BE2C (cell line): ENCODE data around the gene GRHPR. TPM values are rescaled to one million over a fixed set of nuclear protein-coding genes. Genes with fewer than 3 reads are reported as not detected.

Source experiments
- DNase-seq: peaks from one replicate; pipeline ENCODE4 v3.0.0-alpha.2; 2020
- H3K27me3 ChIP-seq: fragments of 250-450 bp; sonication (Bioruptor Pico); 2 replicates; pipeline ENCODE4 v1.5.1; 2020; ENCODE audit warnings: mild to moderate bottlenecking
- H3K36me3 ChIP-seq: fragments of 250-450 bp; sonication (Bioruptor Pico); 2 replicates; pipeline ENCODE4 v1.5.1; 2020; ENCODE audit warnings: mild to moderate bottlenecking
- H3K4me1 ChIP-seq: fragments of 250-450 bp; sonication (Bioruptor Pico); 2 replicates; pipeline ENCODE4 v1.5.1; 2020
- H3K4me3 ChIP-seq: 2 replicates; pipeline ENCODE4 v1.5.1; 2011; ENCODE audit warnings: low read depth, low read length
- H3K9me3 ChIP-seq: fragments of 250-450 bp; sonication (Bioruptor Pico); 2 replicates; pipeline ENCODE4 v1.5.1; 2020
- polyA plus RNA-seq: library from polyadenylated mRNA; unstranded; fragments of >200 nt; gene quantifications from one replicate; pipeline ENCODE4 v1.2.1, GENCODE V29; 2012; ENCODE audit warnings: low read depth, missing spikeins; ENCODE audit not compliant: insufficient read length, insufficient read depth
- TF ChIP-seq, protein P1 (sequence below): IDR thresholded peaks from 2 replicates; pipeline ENCODE4 v1.5.1; 2012; ENCODE audit warnings: mild to moderate bottlenecking, low read depth, low read length

Gene GRHPR
- 81.4 TPM for polyA plus RNA-seq

GRCh38 chr9:37422289-37423104 lies at the start of gene GRHPR:
GRHPR (plus strand) TSS chr9:37422696; CDS start chr9:37422751, 55 bp downstream.
- TF ChIP-seq, protein P1, sequence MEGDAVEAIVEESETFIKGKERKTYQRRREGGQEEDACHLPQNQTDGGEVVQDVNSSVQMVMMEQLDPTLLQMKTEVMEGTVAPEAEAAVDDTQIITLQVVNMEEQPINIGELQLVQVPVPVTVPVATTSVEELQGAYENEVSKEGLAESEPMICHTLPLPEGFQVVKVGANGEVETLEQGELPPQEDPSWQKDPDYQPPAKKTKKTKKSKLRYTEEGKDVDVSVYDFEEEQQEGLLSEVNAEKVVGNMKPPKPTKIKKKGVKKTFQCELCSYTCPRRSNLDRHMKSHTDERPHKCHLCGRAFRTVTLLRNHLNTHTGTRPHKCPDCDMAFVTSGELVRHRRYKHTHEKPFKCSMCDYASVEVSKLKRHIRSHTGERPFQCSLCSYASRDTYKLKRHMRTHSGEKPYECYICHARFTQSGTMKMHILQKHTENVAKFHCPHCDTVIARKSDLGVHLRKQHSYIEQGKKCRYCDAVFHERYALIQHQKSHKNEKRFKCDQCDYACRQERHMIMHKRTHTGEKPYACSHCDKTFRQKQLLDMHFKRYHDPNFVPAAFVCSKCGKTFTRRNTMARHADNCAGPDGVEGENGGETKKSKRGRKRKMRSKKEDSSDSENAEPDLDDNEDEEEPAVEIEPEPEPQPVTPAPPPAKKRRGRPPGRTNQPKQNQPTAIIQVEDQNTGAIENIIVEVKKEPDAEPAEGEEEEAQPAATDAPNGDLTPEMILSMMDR: no peak
- Histone ChIP-seq H3K4me1 (peaks cover 4% of the 10 kb centered on the region), H3K4me3 (peak within 1 kb of the TSS; percentile 96), H3K9me3 (no peaks in the 10 kb centered on the region), H3K36me3 (peaks cover 14% of the 10 kb centered on the region), H3K27me3 (no peaks in the 10 kb centered on the region)
- DNase-seq: peak; percentile 92

GRCh38 chr9:37372839-37373238 lies 49.7 kb upstream of the GRHPR start:
- H3K4me1 ChIP-seq: peaks cover 6% of the 10 kb centered on the region
- no peak for DNase-seq
- H3K36me3 ChIP-seq: no peaks in the 10 kb centered on the region

GRCh38 chr9:37373621-37374020 lies 48.9 kb upstream of the GRHPR start:
- H3K4me3 ChIP-seq: no peak overlapping the region
- no peak for DNase-seq
- TF ChIP-seq, protein P1: no peak
- H3K9me3 ChIP-seq: no peaks in the 10 kb centered on the region
- peaks cover 6% of the 10 kb centered on the region for H3K4me1 ChIP-seq
- no peaks in the 10 kb centered on the region for H3K27me3 ChIP-seq
- no peaks in the 10 kb centered on the region for H3K36me3 ChIP-seq

More at GRCh38 chr9:37372839-37373238, 49.7 kb upstream of the GRHPR start:
- Histone ChIP-seq H3K4me3 (no peak overlapping the region), H3K9me3 (no peaks in the 10 kb centered on the region), H3K27me3 (no peaks in the 10 kb centered on the region)
- TF ChIP-seq, protein P1: no peak

- no peaks in the 10 kb centered on the region for H3K9me3 ChIP-seq
- H3K27me3 ChIP-seq: no peaks in the 10 kb centered on the region
- no peak for DNase-seq
- no peaks in the 10 kb centered on the region for H3K36me3 ChIP-seq
- peaks cover 6% of the 10 kb centered on the region for H3K4me1 ChIP-seq
- TF ChIP-seq, protein P1: no peak
- no peak overlapping the region for H3K4me3 ChIP-seq
Observed at GRCh38 chr9:37374892-37375291, 47.6 kb upstream of the GRHPR start.

DNA sequence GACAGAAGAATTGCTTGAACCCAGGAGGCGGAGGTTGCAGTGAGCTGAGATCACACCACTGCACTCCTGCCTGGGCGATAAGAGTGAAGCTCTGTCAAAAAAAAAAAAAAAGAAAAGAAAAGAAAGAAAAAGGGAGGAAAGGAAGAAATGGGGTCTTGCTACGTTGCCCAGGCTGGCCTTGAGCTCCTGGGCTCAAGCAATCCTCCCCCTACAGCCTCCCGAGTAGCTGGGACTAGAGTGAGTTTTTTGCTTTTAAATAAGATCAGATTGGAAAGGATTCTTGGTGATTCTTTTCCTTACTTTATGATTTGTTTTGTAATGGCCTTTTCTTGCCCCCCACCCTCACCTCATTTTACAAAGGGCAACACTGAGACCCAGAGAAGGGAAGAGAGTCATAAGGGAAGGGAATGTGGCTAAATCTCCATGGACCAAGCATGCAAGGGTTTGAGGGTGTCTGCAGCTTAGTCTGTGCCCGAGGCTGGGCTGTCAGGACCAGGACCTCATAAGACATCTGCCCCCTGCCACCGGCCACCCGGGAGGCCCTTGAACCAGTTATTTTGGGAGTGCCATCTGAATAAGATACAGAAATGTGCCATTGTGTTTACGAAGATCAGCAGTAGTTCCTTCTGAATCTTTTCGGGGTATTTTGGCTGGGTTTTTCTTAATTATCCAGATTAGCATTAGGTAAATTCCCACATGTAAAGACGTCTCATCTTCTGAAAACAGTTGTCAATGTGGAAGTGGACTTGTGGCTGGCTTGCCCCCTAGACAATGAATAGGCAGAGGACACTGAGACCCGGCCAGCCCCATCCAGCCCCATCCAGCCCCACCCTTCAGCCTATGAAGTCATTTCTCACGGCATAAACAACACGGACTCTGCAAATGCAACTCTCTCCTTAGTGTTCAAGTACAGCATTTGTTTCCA lies 44.5 kb upstream of the GRHPR start:
- DNase-seq: no peak
- Histone ChIP-seq H3K27me3 (no peaks in the 10 kb centered on the region), H3K36me3 (no peaks in the 10 kb centered on the region), H3K4me1 (no peaks in the 10 kb centered on the region), H3K4me3 (no peak overlapping the region), H3K9me3 (no peaks in the 10 kb centered on the region)
- TF ChIP-seq, protein P1: no peak
